VCaP (cell line): ENCODE results near the gene ZNF446.

Experiments
- H3K27ac ChIP-seq: fragments of 450-650 bp; 2 replicates; pipeline ENCODE4 v1.5.1; 2017
- TF ChIP-seq, protein P1 (sequence below): fragments of 450-650 bp; conservative IDR thresholded peaks from 2 replicates; pipeline ENCODE4 v1.5.1; 2017; ENCODE audit warnings: mild to moderate bottlenecking, moderate library complexity

Gene ZNF446

DNA sequence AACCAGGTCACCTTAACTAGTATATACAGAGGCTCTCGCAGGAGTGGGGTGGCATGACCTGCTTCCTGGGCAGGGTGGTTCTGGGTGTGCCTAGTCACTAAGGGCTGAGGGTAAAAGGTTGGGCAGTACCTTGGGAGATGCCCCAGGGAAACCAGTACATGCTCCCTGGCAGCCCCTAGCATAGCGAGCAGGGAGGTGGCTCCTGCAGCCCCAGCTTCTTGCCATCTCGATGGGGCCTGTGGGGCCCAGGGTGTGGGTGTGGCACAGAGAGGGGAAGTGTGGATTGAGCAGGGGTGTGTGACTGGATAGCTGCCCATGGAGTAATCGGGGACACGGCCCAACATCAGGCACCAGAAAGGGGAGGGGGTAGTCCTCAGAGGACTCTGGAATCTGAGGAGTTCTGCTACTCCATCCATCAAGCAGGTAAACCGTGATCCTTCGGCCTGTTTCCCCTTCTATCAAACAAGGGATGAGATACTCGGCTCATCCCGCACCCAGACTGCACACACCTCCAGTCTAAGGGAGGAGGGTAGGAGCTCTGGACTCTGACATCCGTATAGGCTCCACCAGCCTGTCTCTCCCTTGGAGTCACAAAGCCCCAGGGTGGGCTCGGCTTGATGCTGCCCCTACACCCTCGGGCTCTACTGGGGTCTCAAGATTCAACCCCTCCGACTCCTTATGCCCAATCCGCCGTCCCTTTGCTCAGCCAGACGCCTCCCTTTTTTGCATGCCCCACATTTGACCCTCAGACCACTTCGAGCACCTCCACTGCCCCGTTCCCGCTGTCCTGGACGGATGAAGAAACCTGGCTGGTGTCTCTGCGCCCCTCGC is 42.3 kb downstream of the ZNF446 start:
- TF ChIP-seq, protein P1, sequence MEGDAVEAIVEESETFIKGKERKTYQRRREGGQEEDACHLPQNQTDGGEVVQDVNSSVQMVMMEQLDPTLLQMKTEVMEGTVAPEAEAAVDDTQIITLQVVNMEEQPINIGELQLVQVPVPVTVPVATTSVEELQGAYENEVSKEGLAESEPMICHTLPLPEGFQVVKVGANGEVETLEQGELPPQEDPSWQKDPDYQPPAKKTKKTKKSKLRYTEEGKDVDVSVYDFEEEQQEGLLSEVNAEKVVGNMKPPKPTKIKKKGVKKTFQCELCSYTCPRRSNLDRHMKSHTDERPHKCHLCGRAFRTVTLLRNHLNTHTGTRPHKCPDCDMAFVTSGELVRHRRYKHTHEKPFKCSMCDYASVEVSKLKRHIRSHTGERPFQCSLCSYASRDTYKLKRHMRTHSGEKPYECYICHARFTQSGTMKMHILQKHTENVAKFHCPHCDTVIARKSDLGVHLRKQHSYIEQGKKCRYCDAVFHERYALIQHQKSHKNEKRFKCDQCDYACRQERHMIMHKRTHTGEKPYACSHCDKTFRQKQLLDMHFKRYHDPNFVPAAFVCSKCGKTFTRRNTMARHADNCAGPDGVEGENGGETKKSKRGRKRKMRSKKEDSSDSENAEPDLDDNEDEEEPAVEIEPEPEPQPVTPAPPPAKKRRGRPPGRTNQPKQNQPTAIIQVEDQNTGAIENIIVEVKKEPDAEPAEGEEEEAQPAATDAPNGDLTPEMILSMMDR = no peak
- H3K27ac ChIP-seq = peak overlapping the region; percentile 98

GRCh38 chr19:58519087-58519354 is 42.9 kb downstream of the ZNF446 start:
- TF ChIP-seq, protein P1 = peak; percentile 65; the same call in 1 of the 2 replicates

GRCh38 chr19:58519355-58520256 is 43.5 kb downstream of the ZNF446 start, which contains the start of gene ZBTB45:
TSS of gene ZBTB45 (minus strand) at chr19:58519810. CDS start at chr19:58517673, 2,137 bp downstream.
- H3K27ac ChIP-seq = peak within 1 kb of the TSS; percentile 98
- TF ChIP-seq, protein P1 = peak; percentile 78

More at GRCh38 chr19:58519087-58519354, 42.9 kb downstream of the ZNF446 start:
- H3K27ac ChIP-seq = peak overlapping the region; percentile 98

DNA sequence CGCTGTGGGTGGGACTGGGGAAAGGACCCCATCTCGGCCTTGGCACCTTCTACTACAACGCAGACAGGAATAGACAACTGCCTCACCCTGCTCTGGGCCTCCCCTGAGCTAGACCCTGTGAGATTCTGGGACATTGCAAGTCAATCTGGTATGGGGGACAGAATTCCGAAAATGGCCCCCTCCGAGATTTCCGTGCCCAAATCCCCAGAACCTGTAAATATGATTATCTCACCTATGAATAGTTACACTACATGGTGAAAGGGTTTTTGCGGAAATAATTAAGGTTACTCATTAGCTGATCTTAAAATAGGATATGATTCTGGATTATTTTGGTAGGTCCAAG is 44.1 kb downstream of the ZNF446 start:
- TF ChIP-seq, protein P1 = no peak
- peak overlapping the region; percentile 98 for H3K27ac ChIP-seq

GRCh38 chr19:58521651-58522050 is 45.5 kb downstream of the ZNF446 start:
- peak overlapping the region; percentile 98 for H3K27ac ChIP-seq
- TF ChIP-seq, protein P1 = no peak

- TF ChIP-seq, protein P1 = no peak
Measured at GRCh38 chr19:58522709-58523108, 46.6 kb downstream of the ZNF446 start.

GRCh38 chr19:58529405-58529804 is 53.3 kb downstream of the ZNF446 start:
- TF ChIP-seq, protein P1 = no peak

More at GRCh38 chr19:58522709-58523108, 46.6 kb downstream of the ZNF446 start:
- H3K27ac ChIP-seq = no peak overlapping the region

More at GRCh38 chr19:58529405-58529804, 53.3 kb downstream of the ZNF446 start:
- no peak overlapping the region for H3K27ac ChIP-seq
